Measurements from ENCODE around the gene PTPN3. TPM values are rescaled to one million over a fixed set of nuclear protein-coding genes. Genes with fewer than 3 reads are reported as not detected.

PTPN3 gene
- total RNA-seq, 1 experiment from 2014 or later: 20.2 TPM

DNA sequence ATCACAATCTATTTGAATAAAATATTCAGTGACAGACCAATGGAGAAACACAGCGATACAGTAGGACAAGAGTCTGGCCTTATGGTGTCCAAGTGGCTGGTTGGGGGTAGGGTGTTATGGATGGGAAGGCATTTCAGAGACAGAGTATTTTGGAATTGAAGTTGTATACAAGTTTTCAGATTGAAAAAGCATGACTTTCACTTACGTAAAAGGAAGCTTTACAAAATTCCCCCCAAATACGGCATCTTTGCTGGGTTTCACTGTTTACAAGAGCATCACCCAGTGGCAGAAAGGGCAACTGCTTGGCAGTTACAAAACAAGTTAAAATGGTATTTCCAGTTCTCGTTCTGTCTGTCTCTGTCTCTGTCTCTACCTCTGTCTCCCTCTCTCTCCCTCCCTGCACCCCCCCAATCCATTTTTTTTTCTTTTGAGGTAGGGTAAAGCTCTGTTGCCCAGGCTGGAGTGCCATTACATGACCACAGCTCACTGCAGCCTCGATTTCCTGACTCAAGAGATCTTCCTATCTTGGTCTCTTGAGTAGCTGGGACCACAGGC lies 86.2 kb downstream of the PTPN3 start:
- POLR2A ChIA-PET (ENCODE audit: unreplicated experiment): no interaction called here
- Histone ChIP-seq H3K27me3 (ENCODE audit: insufficient read depth, low read depth) (no peaks in the 10 kb centered on the region), H3K9me2 (ENCODE audit: insufficient read depth) (no peaks in the 10 kb centered on the region), H3K4me1 (replicated peaks; ENCODE audit: insufficient read depth) (no peaks in the 10 kb centered on the region), H3K4me3 (no peak overlapping the region), H3F3A (ENCODE audit: insufficient read depth, low read depth) (0 out of 2 replicates have a peak, but pooled peaks cover 4% of the 10 kb centered on the region), H3K79me2 (ENCODE audit: low read depth) (no peaks in the 10 kb centered on the region), H3K9me3 (ENCODE audit: insufficient read depth, low read depth) (no peaks in the 10 kb centered on the region), H3K27ac (no peak overlapping the region), H2AFZ (no peak overlapping the region), H4K20me1 (ENCODE audit: insufficient read depth) (no peaks in the 10 kb centered on the region), H3K36me3 (ENCODE audit: low read depth) (peaks cover 33% of the 10 kb centered on the region), H3K4me2 (no peak overlapping the region)
- no peak for DNase-seq
- CTCF ChIA-PET: interaction anchor here (0.6 to 0.7 kb wide), 3 partner anchors 95 to 112 kb away, joined by 3 to 9 read pairs (median 4); no protein-coding TSS in a partner anchor
- BruUV-seq (replicated peaks): no TSS peak
- TF ChIP-seq, protein P1, sequence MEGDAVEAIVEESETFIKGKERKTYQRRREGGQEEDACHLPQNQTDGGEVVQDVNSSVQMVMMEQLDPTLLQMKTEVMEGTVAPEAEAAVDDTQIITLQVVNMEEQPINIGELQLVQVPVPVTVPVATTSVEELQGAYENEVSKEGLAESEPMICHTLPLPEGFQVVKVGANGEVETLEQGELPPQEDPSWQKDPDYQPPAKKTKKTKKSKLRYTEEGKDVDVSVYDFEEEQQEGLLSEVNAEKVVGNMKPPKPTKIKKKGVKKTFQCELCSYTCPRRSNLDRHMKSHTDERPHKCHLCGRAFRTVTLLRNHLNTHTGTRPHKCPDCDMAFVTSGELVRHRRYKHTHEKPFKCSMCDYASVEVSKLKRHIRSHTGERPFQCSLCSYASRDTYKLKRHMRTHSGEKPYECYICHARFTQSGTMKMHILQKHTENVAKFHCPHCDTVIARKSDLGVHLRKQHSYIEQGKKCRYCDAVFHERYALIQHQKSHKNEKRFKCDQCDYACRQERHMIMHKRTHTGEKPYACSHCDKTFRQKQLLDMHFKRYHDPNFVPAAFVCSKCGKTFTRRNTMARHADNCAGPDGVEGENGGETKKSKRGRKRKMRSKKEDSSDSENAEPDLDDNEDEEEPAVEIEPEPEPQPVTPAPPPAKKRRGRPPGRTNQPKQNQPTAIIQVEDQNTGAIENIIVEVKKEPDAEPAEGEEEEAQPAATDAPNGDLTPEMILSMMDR (conservative IDR thresholded peaks at IDR 0.05): peak; percentile 65
- no peak for TF ChIP-seq EZH2 (IDR thresholded peaks at IDR 0.05; ENCODE audit: low read depth)
- intact Hi-C loops (cut with micrococcal nuclease; ENCODE audit: unreplicated experiment): loop anchor here (2.0 kb wide), 1 partner anchor 57 kb away; no protein-coding TSS in a partner anchor

DNA sequence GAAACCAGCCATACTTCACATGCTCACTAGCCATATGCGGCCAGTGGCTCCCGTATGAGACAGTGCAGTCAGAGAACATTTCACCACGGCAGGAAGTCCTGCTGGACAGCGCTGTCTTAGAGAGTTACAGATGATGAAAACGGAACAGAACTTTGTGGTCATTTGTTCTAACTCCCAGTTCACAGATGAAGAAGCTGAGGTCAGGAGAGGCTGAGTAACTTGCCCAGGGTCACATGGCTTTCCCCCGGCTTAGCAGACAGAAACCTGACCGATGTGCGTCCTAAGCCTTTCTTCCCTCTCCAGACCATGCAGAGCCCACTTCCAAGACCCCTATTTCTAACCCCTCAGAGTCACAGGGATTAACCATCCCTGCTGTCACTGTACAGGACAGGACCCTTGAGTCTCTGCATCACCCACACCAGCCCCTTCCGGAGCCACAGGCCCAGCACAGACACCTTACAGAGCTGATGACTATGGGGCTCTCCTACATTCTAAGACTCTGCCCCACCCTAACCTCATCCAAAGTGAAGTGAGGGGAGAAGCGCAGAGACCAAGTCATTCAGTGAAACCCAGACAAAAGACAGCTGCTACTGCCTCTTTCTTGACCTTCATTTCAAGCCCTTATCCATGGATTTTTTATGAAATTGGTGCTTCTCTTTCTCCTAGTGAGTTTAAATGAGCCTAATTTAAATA lies 86.9 kb downstream of the PTPN3 start:
- intact Hi-C loops (cut with micrococcal nuclease; ENCODE audit: unreplicated experiment): no loop called here
- ChIA-PET CTCF (no interaction called here), POLR2A (ENCODE audit: unreplicated experiment) (interaction anchor here (0.6 kb wide), 1 partner anchor 387 kb away, joined by 3 read pairs; no protein-coding TSS in a partner anchor)
- no peaks in the 10 kb centered on the region for H3K9me2 ChIP-seq (ENCODE audit: insufficient read depth)
- H3K36me3 ChIP-seq (ENCODE audit: low read depth): peaks cover 38% of the 10 kb centered on the region
- H3K79me2 ChIP-seq (ENCODE audit: low read depth): no peaks in the 10 kb centered on the region
- H3F3A ChIP-seq (ENCODE audit: insufficient read depth, low read depth): 0 out of 2 replicates have a peak, but pooled peaks cover 4% of the 10 kb centered on the region
- H3K9me3 ChIP-seq (ENCODE audit: insufficient read depth, low read depth): no peaks in the 10 kb centered on the region
- H3K4me1 ChIP-seq (replicated peaks; ENCODE audit: insufficient read depth): no peaks in the 10 kb centered on the region
- no peaks in the 10 kb centered on the region for H3K27me3 ChIP-seq (ENCODE audit: insufficient read depth, low read depth)
- TF ChIP-seq, protein P1 (conservative IDR thresholded peaks at IDR 0.05): no peak
- TF ChIP-seq EZH2 (IDR thresholded peaks at IDR 0.05; ENCODE audit: low read depth): no peak
- H4K20me1 ChIP-seq (ENCODE audit: insufficient read depth): no peaks in the 10 kb centered on the region
- BruUV-seq (replicated peaks): no TSS peak
- no peak overlapping the region for H3K4me3 ChIP-seq
- no peak overlapping the region for H3K4me2 ChIP-seq
- DNase-seq: no peak
- no peak overlapping the region for H2AFZ ChIP-seq
- no peak overlapping the region for H3K27ac ChIP-seq

DNA sequence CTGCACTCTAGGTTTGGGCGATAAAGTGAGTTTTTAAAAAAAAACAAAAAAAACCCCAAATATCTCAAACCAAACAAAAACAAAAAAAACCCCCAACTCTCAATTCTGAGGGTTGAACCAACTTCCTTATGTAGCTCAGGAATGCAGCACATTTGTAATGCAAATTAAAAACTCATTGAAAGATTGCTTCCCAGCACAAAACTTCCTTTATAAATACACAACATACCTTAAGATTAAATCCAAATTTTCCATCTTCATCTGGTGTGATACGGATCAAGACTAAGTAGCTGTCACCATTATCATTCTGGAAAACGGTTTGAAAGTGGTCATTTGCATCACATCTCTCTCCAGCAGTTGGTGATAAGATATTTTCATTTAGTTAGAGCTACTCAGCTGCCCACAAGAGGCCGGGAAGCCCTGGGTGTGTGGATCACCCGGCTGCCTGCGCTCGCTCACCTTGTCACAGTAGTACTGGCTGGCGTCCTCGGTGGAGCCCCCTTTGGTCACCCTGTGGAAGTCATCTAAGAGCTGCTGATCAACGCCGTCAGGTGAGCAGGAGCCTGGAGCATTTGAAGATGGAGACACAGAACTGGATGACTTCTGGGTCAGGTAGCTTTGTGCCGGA lies 88.2 kb downstream of the PTPN3 start:
- no peaks in the 10 kb centered on the region for H3K27me3 ChIP-seq (ENCODE audit: insufficient read depth, low read depth)
- DNase-seq: no peak
- 0 out of 2 replicates have a peak, but pooled peaks cover 4% of the 10 kb centered on the region for H3F3A ChIP-seq (ENCODE audit: insufficient read depth, low read depth)
- no TSS peak for BruUV-seq (replicated peaks)
- H3K4me3 ChIP-seq: no peak overlapping the region
- CTCF ChIA-PET: no interaction called here
- H3K9me3 ChIP-seq (ENCODE audit: insufficient read depth, low read depth): no peaks in the 10 kb centered on the region
- no peaks in the 10 kb centered on the region for H3K9me2 ChIP-seq (ENCODE audit: insufficient read depth)
- H3K27ac ChIP-seq: no peak overlapping the region
- intact Hi-C loops (cut with micrococcal nuclease; ENCODE audit: unreplicated experiment): no loop called here
- H3K79me2 ChIP-seq (ENCODE audit: low read depth): no peaks in the 10 kb centered on the region
- no peaks in the 10 kb centered on the region for H3K4me1 ChIP-seq (replicated peaks; ENCODE audit: insufficient read depth)
- peaks cover 35% of the 10 kb centered on the region for H3K36me3 ChIP-seq (ENCODE audit: low read depth)
- POLR2A ChIA-PET (ENCODE audit: unreplicated experiment): interaction anchor here (0.5 kb wide), 2 partner anchors 55 to 1214 kb away, joined by 5 to 6 read pairs; no protein-coding TSS in a partner anchor
- no peaks in the 10 kb centered on the region for H4K20me1 ChIP-seq (ENCODE audit: insufficient read depth)
- H2AFZ ChIP-seq: no peak overlapping the region
- TF ChIP-seq, protein P1 (conservative IDR thresholded peaks at IDR 0.05): no peak
- no peak for TF ChIP-seq EZH2 (IDR thresholded peaks at IDR 0.05; ENCODE audit: low read depth)
- no peak overlapping the region for H3K4me2 ChIP-seq
